HTR-8/SVneo (cell line): Measurements from ENCODE around the gene MLYCD.

Experiments
- DNase-seq: peaks from one replicate; pipeline ENCODE4 v3.0.0; 2011; ENCODE audit warnings: low spot score, mixed read lengths; ENCODE audit not compliant: insufficient read length
- FAIRE-seq: peaks from 2 replicates; lab custom pipeline; 2011; peaks lifted over from hg19 to GRCh38; lab: Jason Lieb, UNC

The MLYCD gene

DNA sequence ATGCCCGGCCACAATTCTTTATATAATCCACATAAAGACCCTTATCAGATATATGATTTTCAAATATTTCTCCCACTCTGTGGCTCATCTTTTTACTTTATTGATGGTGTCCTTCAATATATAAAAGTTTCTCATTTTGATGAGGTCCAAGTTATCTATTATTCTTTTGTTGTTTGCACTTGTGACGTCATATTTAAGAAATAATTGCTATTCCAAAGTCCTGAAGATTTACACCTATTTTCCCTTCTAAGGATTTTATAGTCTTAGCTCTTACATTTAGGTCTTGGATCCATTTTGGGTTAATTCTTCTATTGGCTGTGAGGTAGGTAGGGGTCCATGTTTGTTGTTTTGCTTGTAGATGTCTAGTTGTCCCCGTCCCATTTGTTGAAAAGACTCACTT is 3.0 kb upstream of the MLYCD start:
- FAIRE-seq: no peak

DNA sequence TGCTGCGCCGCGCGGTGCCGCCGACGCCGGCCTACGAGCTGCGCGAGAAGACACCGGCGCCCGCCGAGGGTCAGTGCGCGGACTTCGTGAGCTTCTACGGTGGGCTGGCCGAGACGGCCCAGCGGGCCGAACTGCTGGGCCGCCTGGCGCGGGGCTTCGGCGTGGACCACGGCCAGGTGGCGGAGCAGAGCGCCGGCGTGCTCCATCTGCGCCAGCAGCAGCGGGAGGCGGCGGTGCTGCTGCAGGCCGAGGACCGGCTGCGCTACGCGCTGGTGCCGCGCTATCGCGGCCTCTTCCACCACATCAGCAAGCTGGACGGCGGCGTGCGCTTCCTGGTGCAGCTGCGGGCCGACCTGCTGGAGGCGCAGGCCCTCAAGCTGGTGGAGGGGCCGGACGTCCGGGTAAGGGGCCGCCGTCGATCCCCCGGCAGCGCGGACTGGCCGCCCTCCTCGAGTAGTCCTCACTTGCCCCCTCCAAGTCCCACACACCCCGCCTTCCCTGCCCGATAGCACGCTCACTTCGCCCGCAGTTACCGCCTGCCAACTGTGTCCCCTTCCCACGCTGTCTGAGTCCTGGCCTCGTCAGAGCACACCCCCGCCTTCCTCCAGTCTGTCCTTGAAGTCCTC is 470 bp downstream of the MLYCD start:
- FAIRE-seq: peak; percentile 23
- DNase-seq: peak; percentile 39

More for the DNA sequence above, 3.0 kb upstream of the MLYCD start:
- no peak for DNase-seq

- FAIRE-seq: no peak
- no peak for DNase-seq
Measured at GRCh38 chr16:83899978-83900377, 1.1 kb downstream of the MLYCD start.

DNA sequence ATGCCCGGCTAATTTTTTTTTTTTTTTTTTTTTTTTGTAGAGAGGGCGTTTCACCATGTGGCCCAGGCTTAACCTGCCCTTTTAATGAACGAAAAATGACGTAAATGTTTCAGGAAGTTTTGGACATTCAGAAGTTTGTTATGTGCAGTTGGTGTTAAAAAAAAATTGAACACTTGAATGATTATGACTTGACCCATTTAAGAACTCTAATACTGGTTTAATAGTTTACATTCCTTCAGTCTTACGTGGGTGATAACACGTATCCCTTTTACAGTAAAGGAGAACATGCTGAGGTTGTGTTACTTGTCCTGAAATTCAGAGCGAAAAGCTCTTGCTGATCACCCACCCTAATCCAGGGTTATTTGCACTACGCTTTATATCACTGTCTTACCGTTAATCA is 1.7 kb downstream of the MLYCD start:
- DNase-seq (no peak), FAIRE-seq (no peak)

- no peak for FAIRE-seq
- no peak for DNase-seq
Measured at GRCh38 chr16:83901101-83901500, 2.2 kb downstream of the MLYCD start.

DNA sequence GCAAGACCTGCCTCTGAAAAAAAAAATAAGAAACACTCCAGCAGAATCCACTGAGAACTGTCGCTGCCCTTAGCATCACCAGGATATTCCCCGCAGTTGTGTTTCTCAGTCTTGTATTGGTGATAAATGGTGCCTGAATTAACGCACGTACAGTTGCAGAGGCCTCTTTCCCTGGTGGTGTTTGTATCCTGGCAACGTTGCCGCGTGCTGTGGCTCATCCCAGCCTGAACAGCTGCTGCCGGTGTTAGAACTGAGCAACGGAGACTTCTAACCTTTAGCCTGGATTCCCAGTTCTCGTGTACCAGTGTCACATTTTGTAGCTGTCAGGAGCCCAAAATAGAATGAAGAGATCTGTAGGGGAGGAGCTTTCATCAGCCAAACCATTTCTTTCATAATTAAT is 4.8 kb downstream of the MLYCD start:
- FAIRE-seq (no peak), DNase-seq (no peak)

DNA sequence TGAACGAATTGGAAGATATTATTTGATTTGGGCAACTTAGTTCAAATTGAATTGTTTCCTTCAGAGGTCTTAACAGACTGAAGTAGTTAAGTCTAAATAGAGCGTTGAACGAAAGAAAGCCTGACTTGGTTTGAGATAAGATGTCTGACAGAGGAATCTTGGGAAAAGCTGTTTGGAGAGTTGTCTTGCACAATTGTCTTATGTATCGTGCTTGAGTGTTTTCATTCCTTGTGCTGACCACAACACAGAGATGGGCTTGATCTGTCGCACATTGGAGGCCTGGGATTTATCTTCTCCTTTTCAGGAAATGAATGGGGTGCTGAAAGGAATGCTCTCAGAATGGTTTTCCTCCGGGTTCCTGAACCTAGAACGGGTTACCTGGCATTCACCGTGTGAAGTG is 7.8 kb downstream of the MLYCD start:
- FAIRE-seq (no peak), DNase-seq (no peak)

DNA sequence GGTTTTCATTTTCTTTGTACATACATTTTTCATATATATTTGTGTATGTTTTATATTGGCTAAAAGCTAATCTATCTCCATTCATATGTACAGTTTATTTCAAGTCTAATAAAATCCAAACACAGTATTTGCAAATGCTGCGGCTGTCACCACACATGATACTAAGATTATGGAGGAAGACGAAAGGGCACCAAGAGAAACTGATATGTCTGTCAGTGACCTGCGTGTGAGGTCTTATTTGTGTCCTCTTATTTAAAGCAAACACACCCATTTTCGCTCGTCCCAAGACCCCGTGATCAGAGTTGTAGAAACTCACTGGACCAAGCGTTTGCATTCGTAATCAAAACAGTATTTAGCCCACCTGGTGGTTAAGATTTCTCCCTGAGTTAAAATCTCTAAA is 8.2 kb downstream of the MLYCD start:
- FAIRE-seq: no peak
- no peak for DNase-seq

- DNase-seq: no peak
- FAIRE-seq: no peak
Measured at GRCh38 chr16:83907631-83908250, 8.8 kb downstream of the MLYCD start.

DNA sequence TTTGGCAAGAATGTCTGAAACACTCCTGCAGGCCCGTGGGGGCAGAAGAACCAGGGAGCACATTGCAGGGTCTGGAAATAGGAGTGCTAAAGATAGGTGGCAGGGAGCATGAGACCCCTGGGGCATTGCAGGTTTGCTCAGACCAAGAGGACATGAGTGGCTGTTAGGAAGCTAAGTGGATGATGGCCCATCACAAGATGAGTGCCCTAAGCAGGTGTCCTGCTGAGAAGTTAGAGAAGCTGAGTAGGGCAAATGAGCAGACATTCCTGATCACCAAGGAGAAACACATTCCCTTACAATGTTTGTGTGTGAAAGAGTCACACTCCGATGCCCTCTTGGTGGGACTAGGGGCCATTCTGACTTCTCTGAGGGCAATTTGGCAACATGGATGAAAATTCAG is 9.9 kb downstream of the MLYCD start:
- FAIRE-seq (no peak), DNase-seq (no peak)

GRCh38 chr16:83911290-83911689 is 12.4 kb downstream of the MLYCD start:
- no peak for FAIRE-seq
- no peak for DNase-seq

DNA sequence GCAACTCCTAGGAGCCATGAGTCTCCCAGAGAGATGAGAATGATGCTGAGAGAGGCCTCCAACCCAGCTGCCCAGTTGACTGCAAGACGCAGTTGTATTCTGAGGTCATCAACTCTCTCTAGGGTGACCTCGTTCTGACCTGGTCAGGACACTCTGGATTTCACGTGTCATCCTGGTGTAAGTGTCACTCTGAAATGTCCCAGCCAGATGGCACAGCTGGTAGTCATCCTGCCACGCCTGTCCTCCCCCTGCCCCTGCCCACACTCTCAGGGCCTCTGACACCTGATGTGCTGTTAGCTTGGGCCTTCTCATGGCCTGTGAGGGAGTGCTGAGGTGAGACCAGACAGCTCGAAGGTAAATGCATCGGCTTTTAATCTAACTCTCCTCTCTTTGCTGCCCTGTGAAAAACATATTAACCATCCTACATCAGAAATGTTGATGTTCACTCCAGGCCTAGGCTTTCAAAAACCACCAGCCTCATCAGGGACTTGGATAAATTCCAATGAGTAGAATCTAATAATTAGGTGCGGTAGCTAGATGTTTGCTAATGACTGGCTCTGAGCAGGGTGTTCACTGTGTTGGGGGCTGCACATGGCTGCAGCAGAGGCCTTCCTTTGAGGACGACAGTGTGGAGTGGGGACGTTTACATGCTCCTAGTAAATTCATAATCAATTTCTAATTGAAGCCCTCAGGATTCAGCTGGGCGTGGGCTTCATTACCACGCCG is 13.8 kb downstream of the MLYCD start:
- DNase-seq (no peak), FAIRE-seq (peak; percentile 33)

DNA sequence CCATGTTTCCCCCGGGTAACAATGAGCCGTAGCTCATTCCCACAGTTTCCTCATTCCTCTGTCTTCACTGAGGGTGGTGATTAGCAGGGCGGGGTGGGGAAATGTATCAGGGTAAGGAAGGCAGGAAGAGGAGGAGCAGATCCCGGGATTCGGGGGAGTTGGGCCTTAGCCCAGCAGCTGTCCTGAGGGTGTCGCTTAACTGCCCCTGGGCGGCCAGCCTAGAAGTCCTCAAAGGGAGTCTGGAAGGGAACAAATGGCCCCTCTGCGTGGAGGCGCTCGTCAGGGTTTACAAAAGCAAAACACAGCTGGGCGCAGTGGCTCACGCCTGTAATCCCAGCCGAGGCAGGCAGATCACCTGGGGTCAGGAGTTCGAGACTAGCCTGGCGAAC is 14.3 kb downstream of the MLYCD start:
- no peak for FAIRE-seq
- no peak for DNase-seq

- FAIRE-seq (no peak), DNase-seq (no peak)
Measured at GRCh38 chr16:83914091-83914710, 15.3 kb downstream of the MLYCD start.

DNA sequence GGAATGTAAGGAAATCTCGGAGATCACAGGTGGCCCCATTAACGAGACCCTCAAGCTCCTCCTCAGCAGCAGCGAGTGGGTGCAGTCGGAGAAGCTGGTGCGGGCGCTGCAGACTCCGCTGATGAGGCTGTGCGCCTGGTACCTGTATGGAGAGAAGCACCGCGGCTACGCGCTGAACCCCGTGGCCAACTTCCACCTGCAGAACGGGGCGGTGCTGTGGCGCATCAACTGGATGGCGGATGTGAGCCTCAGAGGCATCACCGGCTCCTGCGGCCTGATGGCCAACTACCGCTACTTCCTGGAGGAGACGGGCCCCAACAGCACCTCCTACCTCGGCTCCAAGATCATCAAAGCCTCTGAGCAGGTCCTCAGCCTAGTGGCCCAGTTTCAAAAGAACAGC is 16.2 kb downstream of the MLYCD start:
- FAIRE-seq: no peak
- DNase-seq: no peak

GRCh38 chr16:83915491-83915890 is 16.6 kb downstream of the MLYCD start:
- DNase-seq (no peak), FAIRE-seq (no peak)

DNA sequence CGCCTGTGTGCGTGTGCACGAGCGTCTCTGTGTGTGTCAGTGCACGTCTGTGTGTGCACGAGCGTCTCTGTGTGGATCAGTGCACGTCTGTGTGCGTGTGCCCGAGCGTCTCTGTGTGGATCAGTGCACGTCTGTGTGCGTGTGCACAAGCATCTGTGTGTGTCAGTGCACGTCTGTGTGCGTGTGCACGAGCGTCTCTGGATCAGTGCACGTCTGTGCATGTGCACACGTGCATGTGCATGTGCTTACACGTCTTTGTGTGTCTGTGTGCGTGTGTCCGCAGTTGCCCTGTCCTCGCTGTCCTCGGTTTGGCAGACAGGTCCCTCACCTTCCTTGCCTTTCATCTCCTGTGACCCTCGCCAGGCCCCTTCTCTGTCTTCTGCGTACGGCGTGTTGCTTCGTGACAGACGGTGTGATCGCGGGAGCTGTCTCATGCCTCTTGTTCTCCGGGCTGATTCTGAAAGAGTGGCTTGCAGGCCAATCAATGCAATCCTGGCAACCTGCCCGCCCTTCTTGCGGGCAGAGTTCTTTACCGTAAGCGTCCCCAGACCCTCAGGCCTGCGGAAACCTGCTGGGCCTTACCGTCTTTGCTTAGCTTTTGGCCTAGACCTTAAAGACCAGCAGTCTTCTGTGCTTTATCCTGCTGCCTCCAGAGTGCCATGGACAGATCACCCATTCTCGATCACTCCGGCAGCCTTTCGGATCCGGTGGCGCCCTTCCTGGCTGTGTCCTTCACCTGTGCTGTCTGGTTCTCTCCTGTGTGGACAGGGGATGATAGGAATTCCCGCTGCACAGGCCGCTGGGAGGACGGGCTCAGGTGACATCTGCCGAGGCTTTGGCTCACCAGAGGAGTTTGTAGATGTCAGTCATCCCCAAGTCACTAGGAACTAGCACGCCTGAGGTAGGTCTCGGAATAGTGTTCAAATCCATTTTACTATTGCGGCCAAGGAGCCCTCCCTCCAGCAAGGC is 18.5 kb downstream of the MLYCD start:
- DNase-seq: no peak
- peak; percentile 76 for FAIRE-seq

DNA sequence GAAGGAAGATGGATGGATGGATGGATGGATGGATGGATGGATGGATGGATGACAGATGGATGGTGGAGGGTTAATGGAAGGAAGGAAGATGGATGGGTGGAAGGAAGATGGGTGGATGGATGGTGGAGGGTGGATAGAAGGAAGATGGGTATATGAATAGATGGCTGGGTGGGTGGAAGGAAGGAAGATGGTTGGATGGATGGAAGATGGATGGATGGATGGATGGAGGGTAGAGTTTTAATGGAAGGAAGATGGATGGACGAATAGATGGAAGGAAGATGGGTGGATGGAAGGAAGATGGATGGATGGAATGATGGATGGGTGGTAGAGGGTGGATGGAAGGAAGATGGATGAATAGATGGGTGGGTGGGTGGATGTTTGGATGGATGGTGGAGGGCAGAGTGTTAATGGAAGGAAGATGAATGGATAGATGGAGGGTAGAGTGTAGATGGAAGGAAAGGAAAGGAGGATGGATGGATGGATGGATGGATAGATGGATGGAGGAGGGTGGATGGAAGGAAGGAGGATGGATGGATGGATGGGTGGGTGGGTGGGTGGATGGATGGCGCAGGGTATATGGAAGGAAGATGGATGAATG is 22.1 kb downstream of the MLYCD start:
- DNase-seq (no peak), FAIRE-seq (no peak)

DNA sequence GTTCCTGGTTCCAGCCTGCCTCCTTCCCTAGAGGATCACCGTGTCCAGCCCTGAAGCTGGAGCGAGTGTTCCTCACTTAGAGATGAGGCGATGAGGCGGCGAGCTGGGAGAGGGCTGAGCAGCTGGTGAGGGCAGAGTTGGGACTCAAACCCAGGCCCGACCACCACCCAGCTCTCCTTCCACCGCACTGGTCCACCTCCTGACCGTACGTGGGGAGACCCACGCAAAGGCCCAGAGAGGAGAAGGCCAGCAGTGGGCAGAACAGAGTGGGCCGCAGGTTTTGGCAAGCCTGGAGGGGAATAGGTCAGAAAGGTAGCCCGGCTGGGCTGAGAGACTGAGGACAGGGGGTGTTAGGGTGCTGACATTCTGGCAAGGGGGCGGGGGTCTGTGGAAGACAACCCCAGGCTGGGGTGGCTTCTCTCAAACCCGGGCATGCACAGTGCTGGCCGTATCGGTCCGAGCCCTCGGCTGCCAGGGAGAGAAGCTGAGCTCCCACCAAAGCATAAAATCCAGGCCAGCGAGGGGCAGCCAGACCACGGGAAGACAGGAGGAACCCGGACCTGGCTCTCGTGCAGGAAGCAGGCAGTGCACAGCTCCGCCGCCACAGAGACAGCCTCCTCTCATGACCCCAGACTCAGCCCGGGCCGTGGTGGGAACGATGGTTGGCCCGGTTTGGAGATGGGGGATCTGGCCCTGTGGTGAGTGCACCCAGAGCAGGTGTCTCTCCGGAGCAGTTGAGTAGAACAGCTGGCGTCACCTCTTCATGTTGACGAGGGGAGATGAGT is 24.9 kb downstream of the MLYCD start:
- FAIRE-seq (no peak), DNase-seq (no peak)
